ENCODE measurements around the gene CD247.

The CD247 gene

DNA sequence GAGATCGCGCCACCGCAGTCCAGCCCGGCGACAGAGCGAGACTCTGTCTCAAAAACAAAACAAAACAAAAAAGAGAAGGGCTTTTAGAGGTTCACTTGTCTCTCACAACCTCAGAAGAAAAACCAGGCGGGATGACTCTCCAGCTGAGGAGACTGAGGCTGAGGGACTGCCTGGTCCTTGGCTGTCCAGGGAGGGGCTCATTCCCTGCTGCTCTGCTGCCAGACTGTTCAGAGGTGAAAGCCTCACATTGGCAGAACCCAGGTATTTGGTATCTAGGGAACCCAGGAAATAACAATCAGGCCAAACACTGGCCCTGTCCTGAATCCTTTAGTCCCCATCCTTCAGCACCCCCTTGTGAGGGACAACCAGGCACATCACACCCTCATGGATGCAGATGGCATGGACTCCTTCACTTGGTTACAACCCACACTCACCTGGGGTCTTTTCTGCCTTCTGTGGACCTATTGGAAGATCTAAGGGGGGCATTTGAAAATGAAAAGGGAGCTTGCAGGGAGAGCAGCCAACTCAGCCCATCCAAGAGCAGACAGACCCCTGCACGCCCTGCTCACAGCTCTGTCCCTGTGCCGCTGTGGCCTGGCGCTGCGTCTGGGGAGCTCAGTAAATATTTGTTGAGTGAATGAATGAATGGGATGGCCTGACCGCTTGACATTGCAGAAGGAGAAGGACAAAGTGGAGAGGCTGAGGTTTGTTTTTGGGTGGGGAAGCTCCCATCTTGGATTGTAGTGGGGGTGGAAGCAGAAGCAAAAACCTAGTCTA lies 33.4 kb downstream of the CD247 start:
- FAIRE-seq, result no peak

GRCh38 chr1:167483790-167484189 lies 34.5 kb downstream of the CD247 start:
- FAIRE-seq, result no peak

- FAIRE-seq, result no peak
Observed at GRCh38 chr1:167482184-167482583, 36.1 kb downstream of the CD247 start.

- no peak for FAIRE-seq
Observed at GRCh38 chr1:167479331-167479979, 38.9 kb downstream of the CD247 start.

- FAIRE-seq, result no peak
Observed at GRCh38 chr1:167477986-167478385, 40.3 kb downstream of the CD247 start.

DNA sequence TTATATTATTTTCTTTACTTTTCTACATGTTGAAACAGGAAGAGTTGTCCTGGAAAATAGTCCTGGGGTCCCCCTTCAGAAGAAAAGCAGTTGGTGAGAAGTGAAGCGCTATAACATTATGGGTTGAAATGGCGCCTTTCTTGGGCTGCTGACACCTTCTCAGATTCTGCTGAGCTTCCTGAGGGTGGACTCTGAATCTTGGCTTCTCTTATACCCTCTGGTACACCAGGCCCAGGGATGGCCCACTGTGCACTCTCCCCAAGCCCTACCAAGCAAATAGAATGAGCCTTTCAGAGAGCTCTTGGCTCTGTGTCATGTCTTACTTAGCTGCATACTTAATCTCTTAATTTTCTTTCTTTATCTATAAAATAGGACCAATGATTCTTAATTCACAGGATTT lies 42.3 kb downstream of the CD247 start:
- no peak for FAIRE-seq

DNA sequence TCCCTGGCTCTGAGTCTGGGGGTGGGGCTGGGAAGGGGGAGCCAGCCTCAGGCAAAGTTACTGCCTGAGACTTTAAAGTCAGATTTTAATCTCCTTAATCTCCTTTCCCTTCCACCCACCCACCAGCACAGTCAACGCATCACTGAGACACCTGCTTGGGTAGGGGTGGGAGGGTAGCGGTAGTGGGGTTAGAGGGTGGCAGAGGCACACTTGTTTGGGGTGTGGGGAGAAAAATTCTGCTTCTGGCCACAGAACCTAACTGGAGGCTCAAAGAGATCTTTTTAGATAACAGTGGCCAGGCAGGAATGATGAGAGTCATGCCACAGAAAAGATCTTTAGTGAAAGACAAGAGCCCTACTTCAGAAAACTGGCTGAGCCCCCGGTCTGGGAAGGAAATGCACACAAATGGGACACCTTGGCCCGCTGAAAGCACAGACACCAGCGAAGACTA lies 44.1 kb downstream of the CD247 start:
- FAIRE-seq, result no peak

GRCh38 chr1:167473761-167474160 lies 44.6 kb downstream of the CD247 start:
- FAIRE-seq, result no peak

- FAIRE-seq, result no peak
Observed at GRCh38 chr1:167472752-167473521, 45.4 kb downstream of the CD247 start.

DNA sequence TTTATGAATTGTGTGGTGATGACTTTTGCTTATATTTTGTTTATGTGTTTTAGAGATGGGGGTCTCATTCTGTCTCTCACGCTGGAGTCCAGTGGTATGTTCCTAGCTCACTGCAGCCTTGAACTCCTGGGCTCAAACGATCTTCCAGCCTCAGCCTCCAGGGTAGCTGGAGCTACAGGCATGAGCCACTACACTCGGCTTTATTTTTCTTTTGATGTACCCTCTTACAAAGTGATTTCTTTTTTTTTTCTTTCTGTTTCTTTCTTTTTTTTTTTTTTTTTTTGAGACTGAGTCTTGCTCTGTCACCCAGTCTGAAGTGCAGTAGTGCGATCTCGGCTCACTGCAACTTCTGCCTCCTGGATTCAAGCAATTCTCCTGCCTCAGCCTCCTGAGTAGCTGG lies 46.8 kb downstream of the CD247 start:
- no peak for FAIRE-seq

DNA sequence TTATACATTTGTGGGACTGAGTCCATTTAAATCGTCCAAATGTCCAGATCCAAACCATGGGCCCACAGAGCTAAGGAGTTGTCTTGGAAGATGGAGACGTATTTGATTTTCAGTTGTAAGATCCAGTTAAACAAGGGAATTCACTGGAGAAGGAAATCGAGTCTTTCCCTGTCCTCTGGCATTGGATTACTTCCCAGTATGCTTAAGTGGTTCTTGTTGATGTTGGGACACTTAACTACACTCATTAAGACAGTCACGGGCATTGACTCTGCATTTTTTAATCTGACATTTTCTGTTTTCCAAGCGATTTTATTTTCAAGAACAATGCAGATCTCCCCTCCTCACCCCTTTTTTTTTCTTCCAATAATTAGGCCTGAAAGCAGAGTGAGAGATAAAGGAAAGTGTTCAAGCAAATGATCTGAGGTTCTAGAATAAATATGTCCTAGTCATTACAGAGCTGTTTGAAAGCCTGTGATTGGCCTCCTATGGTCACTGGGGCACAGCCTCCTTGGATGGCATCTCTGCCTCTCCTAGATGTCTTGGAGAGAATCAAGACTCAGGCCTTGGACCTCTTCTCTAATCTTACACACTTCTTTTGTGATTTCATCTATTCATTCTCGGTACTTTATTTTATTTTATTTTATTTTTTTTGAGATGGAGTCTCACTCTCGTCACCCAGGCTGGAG lies 48.9 kb downstream of the CD247 start:
- no peak for FAIRE-seq

- FAIRE-seq, result no peak
Observed at GRCh38 chr1:167467752-167468151, 50.6 kb downstream of the CD247 start.

GRCh38 chr1:167467126-167467710 lies 51.1 kb downstream of the CD247 start:
- FAIRE-seq, result no peak

- no peak for FAIRE-seq
Observed at GRCh38 chr1:167465743-167466142, 52.6 kb downstream of the CD247 start.

DNA sequence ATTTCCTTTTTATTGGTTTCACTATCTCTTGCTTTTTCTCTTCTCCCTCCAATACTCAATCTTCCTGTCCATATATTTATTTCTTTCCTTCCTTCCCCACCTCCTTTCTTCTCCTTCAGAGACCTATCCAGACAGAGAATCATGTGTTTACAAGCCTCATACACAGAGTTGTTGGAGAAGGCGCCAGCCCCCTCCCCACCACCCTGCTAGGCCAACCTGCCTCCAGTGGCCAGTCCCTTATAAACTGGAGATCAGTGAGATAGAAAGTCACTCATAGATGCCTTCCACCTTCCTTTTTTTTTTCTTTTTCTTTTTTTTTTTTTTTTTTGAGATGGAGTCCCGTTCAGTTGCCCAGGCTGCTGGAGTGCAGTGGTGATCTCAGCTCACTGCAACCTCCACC lies 53.3 kb downstream of the CD247 start:
- no peak for FAIRE-seq

DNA sequence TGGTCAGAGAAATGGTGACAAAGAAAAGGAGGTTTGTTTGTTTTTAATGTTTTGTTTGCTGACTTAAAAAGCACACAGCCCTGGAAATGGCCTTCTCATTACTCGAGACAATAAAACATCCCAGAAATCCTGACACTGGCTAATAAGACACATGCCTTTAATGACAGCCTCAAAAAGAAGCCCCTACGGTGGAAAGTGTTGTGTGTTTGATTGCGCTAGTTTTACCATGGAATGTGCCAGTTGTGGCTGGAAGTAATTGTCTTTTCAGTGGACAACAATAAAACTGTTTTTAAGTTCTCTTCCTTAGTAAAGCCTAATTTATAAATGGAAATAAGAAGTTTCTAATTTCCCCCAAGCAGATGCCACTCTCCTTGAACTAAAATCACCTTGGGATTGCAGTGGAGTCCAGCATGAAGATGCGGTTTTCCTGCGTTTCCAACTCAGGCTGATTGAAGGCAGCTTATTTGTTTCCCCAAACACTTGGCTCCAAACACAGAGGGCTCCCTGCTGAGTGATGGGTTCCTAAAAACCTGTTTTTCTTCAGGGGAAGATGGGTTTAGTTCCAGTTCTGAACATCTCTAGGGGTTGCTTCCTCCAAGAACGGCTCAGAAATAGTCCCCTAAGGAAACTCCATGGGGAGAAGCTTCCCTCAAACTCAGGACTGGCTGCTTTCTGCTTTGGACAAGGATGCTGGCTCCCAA lies 54.3 kb downstream of the CD247 start:
- no peak for FAIRE-seq

GRCh38 chr1:167463080-167463479 lies 55.2 kb downstream of the CD247 start:
- no peak for FAIRE-seq

DNA sequence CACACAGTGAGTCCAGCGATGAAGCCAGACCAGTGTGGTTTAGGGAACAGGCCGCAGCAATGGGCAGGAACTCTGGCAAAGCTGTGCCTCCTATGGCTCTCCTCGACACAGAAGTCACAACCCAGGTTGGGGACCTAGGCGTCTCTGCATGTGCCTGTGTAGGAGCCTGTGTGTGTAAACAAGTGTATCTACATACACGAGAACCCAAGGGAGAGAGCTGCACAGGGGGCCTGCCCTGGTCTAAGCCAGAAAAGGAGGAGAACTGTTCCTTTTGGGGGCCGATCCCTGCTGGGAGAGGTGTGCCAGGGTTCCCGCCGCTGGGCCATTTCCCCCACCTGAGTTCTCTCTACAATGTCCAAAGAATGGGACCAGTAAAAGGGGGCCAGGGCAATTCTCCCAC lies 56.0 kb downstream of the CD247 start:
- FAIRE-seq, result no peak

GRCh38 chr1:167460836-167461235 lies 57.5 kb downstream of the CD247 start:
- FAIRE-seq, result no peak

GRCh38 chr1:167457936-167458584 lies 60.3 kb downstream of the CD247 start:
- FAIRE-seq, result no peak

GRCh38 chr1:167456926-167457325 lies 61.4 kb downstream of the CD247 start:
- no peak for FAIRE-seq

DNA sequence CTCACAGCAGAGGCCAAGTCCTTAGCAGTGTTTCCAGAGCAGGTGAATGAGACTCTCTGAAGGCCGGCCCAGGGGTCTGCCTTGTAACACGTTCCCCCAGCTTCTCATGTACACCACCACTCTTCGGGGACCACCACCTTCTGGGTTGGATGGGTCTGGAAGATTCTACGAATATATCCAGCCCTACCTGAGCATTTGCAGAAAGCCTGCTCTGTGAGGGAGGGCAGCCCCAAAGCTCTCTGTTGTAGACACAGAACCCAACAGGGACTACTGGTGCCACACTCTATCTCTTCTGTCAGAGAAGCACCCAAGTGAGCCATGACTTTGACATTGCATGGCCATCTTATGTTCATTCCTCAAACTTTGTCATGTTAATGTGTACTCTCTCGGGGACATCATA lies 61.8 kb downstream of the CD247 start:
- no peak for FAIRE-seq
